IPS-18c (cell line): Measurements from ENCODE around the gene WARS2.

Experiments
- H3K4me3 ChIP-seq: 2 replicates; pipeline ENCODE4 v1.7.0; 2013; ENCODE audit warnings: low read depth, mild to moderate bottlenecking, low read length, moderate library complexity; ENCODE audit not compliant: insufficient read depth
- H3K9me3 ChIP-seq: one replicate; pipeline ENCODE4 v1.6.1; 2013; ENCODE audit warnings: mild to moderate bottlenecking, low read length, moderate library complexity; ENCODE audit not compliant: control insufficient read depth, insufficient read depth

WARS2 gene

GRCh38 chr1:118985640-118986554 is 154.6 kb downstream of the WARS2 start:
- Histone ChIP-seq H3K4me3 (0 out of 2 replicates have a peak overlapping the region, but pooled peaks have one; percentile 53), H3K9me3 (peaks cover 3% of the 10 kb centered on the region)

- Histone ChIP-seq H3K4me3 (peak overlapping the region; percentile 21; the same call in 1 of the 2 replicates), H3K9me3 (peaks cover 3% of the 10 kb centered on the region)
These were observed 155.5 kb downstream of the WARS2 start for GRCh38 chr1:118984722-118985639.

- H3K4me3 ChIP-seq = peak overlapping the region; percentile 21; the same call in 1 of the 2 replicates
- H3K9me3 ChIP-seq = peaks cover 3% of the 10 kb centered on the region
These were observed 156.2 kb downstream of the WARS2 start for GRCh38 chr1:118984086-118984721.

- H3K4me3 ChIP-seq = 0 out of 2 replicates have a peak overlapping the region, but pooled peaks have one; percentile 17
- H3K9me3 ChIP-seq = peaks cover 3% of the 10 kb centered on the region
These were observed 156.9 kb downstream of the WARS2 start for GRCh38 chr1:118983558-118984041.

- H3K9me3 ChIP-seq = peaks cover 3% of the 10 kb centered on the region
- H3K4me3 ChIP-seq = no peak overlapping the region
These were observed 157.5 kb downstream of the WARS2 start for GRCh38 chr1:118982821-118983557.

GRCh38 chr1:118982266-118982665 is 158.2 kb downstream of the WARS2 start:
- no peak overlapping the region for H3K4me3 ChIP-seq
- peaks cover 3% of the 10 kb centered on the region for H3K9me3 ChIP-seq

GRCh38 chr1:118981436-118981835 is 159.0 kb downstream of the WARS2 start:
- peaks cover 3% of the 10 kb centered on the region for H3K9me3 ChIP-seq
- no peak overlapping the region for H3K4me3 ChIP-seq
